ENCODE measurements around the gene ASXL3.

DNA sequence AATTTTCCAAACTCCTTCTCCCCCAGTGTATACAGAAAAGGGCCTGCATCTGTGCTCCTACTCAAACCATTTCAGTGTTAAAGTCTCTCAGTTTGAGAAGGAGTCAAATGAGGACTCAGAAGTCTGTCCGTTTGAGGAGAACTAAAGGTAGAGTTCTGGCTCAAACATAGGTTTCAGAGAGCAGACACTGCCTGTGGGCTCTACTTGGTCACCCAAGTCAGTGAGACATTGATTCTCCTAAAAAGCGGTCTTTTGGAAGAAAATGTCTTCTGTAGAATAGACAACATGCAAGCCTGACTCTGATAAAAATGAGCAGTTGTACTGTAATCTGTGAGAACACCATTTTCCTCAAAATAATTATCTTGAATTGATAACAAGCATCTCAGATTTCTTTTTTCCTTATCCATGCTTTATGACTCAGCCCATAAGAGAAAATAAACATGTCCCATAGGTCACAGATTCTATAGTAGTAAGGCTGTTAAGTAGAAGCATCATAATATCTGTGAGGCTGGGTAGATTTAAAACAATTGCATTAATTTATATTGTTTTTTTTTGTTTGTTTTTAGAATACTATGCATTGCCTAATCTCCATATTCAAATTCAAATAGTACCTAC, 82.8 kb downstream of the ASXL3 start:
- TF ChIP-seq SUZ12 (IDR thresholded peaks at IDR 0.05; ENCODE audit: extremely low read depth, insufficient read depth, insufficient read length): no peak
- no peak for TF ChIP-seq ZNF274 (IDR thresholded peaks at IDR 0.05; ENCODE audit: low read depth, low read length)

Measured in NT2/D1 (cell line).